Small intestine (tissue), 16 donors: Measurements from ENCODE around the gene UBXN6. TPM values are rescaled to one million over a fixed set of nuclear protein-coding genes. Genes with fewer than 3 reads are reported as not detected.

Source experiments
- DNase-seq, 2 donors: peaks; one replicate each; pipeline versions ENCODE4 v3.0.0 to v3.0.0-alpha.2; 2013
- FAIRE-seq: peaks from 2 replicates; lab custom pipeline; 2012; peaks lifted over from hg19 to GRCh38; lab: Jason Lieb, UNC
- H3K27ac ChIP-seq, 3 donors: one replicate each; pipeline ENCODE4 v1.5.1; 2013; ENCODE audit warnings: low read length in 2 of 3, mild to moderate bottlenecking in 2 of 3, control low read depth in 1 of 3, inconsistent platforms in 1 of 3, low read depth in 1 of 3, moderate library complexity in 1 of 3
- H3K27me3 ChIP-seq, 3 donors: one replicate each; pipeline ENCODE4 v1.6.1; 2013; ENCODE audit warnings: low read length in 3 of 3, inconsistent platforms in 1 of 3; ENCODE audit not compliant: control insufficient read depth in 3 of 3, insufficient read depth in 3 of 3
- H3K36me3 ChIP-seq, 3 donors: one replicate each; pipeline ENCODE4 v1.6.1; 2013; ENCODE audit warnings: low read length in 3 of 3, inconsistent platforms in 1 of 3, low read depth in 1 of 3, mild to moderate bottlenecking in 1 of 3, moderate library complexity in 1 of 3; ENCODE audit not compliant: control insufficient read depth in 3 of 3, insufficient read depth in 2 of 3
- H3K4me1 ChIP-seq, 3 donors: one replicate each; pipeline ENCODE4 v1.6.1; 2013; ENCODE audit warnings: low read length in 2 of 3, inconsistent platforms in 1 of 3, low read depth in 1 of 3, mild to moderate bottlenecking in 1 of 3, moderate library complexity in 1 of 3; ENCODE audit not compliant: control insufficient read depth in 3 of 3, insufficient read depth in 2 of 3
- H3K4me3 ChIP-seq, 3 donors: one replicate each; pipeline ENCODE4 v1.5.1; 2013; ENCODE audit warnings: low read length in 3 of 3, control low read depth in 1 of 3, inconsistent platforms in 1 of 3, low read depth in 1 of 3, mild to moderate bottlenecking in 1 of 3, moderate library complexity in 1 of 3
- H3K9me3 ChIP-seq, 2 donors: one replicate each; pipeline ENCODE4 v1.6.1; 2013; ENCODE audit warnings: low read depth in 1 of 2, low read length in 1 of 2; ENCODE audit not compliant: control insufficient read depth in 2 of 2, insufficient read depth in 1 of 2
- WGBS, 3 donors: extraction: QIAGEN DNeasy Blood & Tissue Kit; methylation state at CpG; one replicate each; pipeline ENCODE4 v1.1.7; 2013; 5-methylcytosine and 5-hydroxymethylcytosine counted together
- long read RNA-seq, 10 donors: transcript quantifications; one replicate each; lab custom pipeline, GENCODE V29; 2026
- polyA plus RNA-seq, 4 donors: library from polyadenylated mRNA; stranded (reverse) in 3 of 4; unstranded in 1 of 4; fragments of 200-250 nt in 3 of 4; fragments of 120-200 nt in 1 of 4; gene quantifications; one replicate each; pipeline versions ENCODE4 v1.2.1 to v1.2.3, GENCODE V29; 2013
- donor health status: healthy with polysubstance abuse.
- donor health status: control.
- donor health status: control.
- donor health status: Bipolar disorder and iron deficiency.
- donor health status: healthy.

The UBXN6 gene
- polyA plus RNA-seq = 100 to 1,000 TPM in 3 of 4 donors, 10 to 100 TPM in 1; 82.7 to 194 (median 133) TPM
- long read RNA-seq, donor 1 = 0 reads
- long read RNA-seq, donor 2, full-length matches to known transcripts = 13 of 13 reads
- long read RNA-seq, donor 2, partial matches to known transcripts = 0 of 13 reads
- long read RNA-seq, donor 2, other reads (novel, unspliced or antisense) = 0 of 13 reads
- long read RNA-seq, donor 3, full-length matches to known transcripts = 30 of 52 reads
- long read RNA-seq, donor 3, partial matches to known transcripts = 22 of 52 reads
- long read RNA-seq, donor 3, other reads (novel, unspliced or antisense) = 0 of 52 reads
- long read RNA-seq, donor 4 = 0 reads
- long read RNA-seq, donor 5, full-length matches to known transcripts = 14 of 14 reads
- long read RNA-seq, donor 5, partial matches to known transcripts = 0 of 14 reads
- long read RNA-seq, donor 5, other reads (novel, unspliced or antisense) = 0 of 14 reads
- long read RNA-seq, donor 6, full-length matches to known transcripts = 39 of 39 reads
- long read RNA-seq, donor 6, partial matches to known transcripts = 0 of 39 reads
- long read RNA-seq, donor 6, other reads (novel, unspliced or antisense) = 0 of 39 reads
- long read RNA-seq, donor 7, full-length matches to known transcripts = 92 of 110 reads
- long read RNA-seq, donor 7, partial matches to known transcripts = 18 of 110 reads
- long read RNA-seq, donor 7, other reads (novel, unspliced or antisense) = 0 of 110 reads
- long read RNA-seq, donor 8, full-length matches to known transcripts = 7 of 7 reads
- long read RNA-seq, donor 8, partial matches to known transcripts = 0 of 7 reads
- long read RNA-seq, donor 8, other reads (novel, unspliced or antisense) = 0 of 7 reads
- long read RNA-seq, donor 9, full-length matches to known transcripts = 7 of 7 reads
- long read RNA-seq, donor 9, partial matches to known transcripts = 0 of 7 reads
- long read RNA-seq, donor 9, other reads (novel, unspliced or antisense) = 0 of 7 reads
- long read RNA-seq, donor 10, full-length matches to known transcripts = 44 of 51 reads
- long read RNA-seq, donor 10, partial matches to known transcripts = 7 of 51 reads
- long read RNA-seq, donor 10, other reads (novel, unspliced or antisense) = 0 of 51 reads

GRCh38 chr19:4457654-4458395 is at the start of gene UBXN6:
Gene UBXN6, minus strand, starts transcription at chr19:4457794. Its CDS starts 97 bp downstream, at chr19:4457697.
- Histone ChIP-seq H3K4me3 (peak within 1 kb of the TSS; percentile 73 to 87 (median 84)), H3K9me3 (no peaks in the 10 kb centered on the region), H3K4me1 (peaks cover 0 to 10% (median 4%) of the 10 kb centered on the region in 3 donors), H3K27me3 (no peaks in the 10 kb centered on the region), H3K36me3 (peaks cover 5 to 30% (median 9%) of the 10 kb centered on the region in 3 donors), H3K27ac (peak within 1 kb of the TSS; percentile 55 to 92 (median 72))
- FAIRE-seq (no peak), DNase-seq (peak; percentile 98)
- 8 to 13% (median 11%) methylated on average over 49 to 52 of the region's 52 CpGs for WGBS, 3 donors

- FAIRE-seq = no peak
- Histone ChIP-seq H3K9me3 (no peaks in the 10 kb centered on the region), H3K4me1 (no peaks in the 10 kb centered on the region), H3K27ac (no peak overlapping the region), H3K4me3 (no peak overlapping the region), H3K27me3 (no peaks in the 10 kb centered on the region), H3K36me3 (peaks cover 0 to 43% (median 0%) of the 10 kb centered on the region in 3 donors)
- no peak for DNase-seq
- WGBS, 3 donors = 85 to 87% (median 86%) methylated on average over 12 of the region's 12 CpGs
Observed at GRCh38 chr19:4507150-4507452, 49.5 kb upstream of the UBXN6 start.

GRCh38 chr19:4506449-4507149 is 49.0 kb upstream of the UBXN6 start:
- Histone ChIP-seq H3K36me3 (peaks cover 0 to 48% (median 3%) of the 10 kb centered on the region in 3 donors), H3K4me1 (no peaks in the 10 kb centered on the region), H3K27me3 (no peaks in the 10 kb centered on the region), H3K4me3 (no peak overlapping the region), H3K9me3 (no peaks in the 10 kb centered on the region), H3K27ac (no peak overlapping the region)
- FAIRE-seq = no peak
- DNase-seq = no peak
- WGBS, 3 donors = 85 to 87% (median 85%) methylated on average over 17 of the region's 17 CpGs

- 94 to 95% (median 94%) methylated on average over 34 of the region's 34 CpGs for WGBS, 3 donors
- no peak overlapping the region for H3K27ac ChIP-seq
- H3K27me3 ChIP-seq = no peaks in the 10 kb centered on the region
- no peak for FAIRE-seq
- H3K9me3 ChIP-seq = no peaks in the 10 kb centered on the region
- H3K4me1 ChIP-seq = no peaks in the 10 kb centered on the region
- H3K4me3 ChIP-seq = no peak overlapping the region
- H3K36me3 ChIP-seq = peaks cover 2 to 56% (median 4%) of the 10 kb centered on the region in 3 donors
- DNase-seq = no peak
Observed at GRCh38 chr19:4505570-4506448, 48.2 kb upstream of the UBXN6 start.

GRCh38 chr19:4504891-4505569 is 47.4 kb upstream of the UBXN6 start:
- no peak for DNase-seq
- FAIRE-seq = no peak
- Histone ChIP-seq H3K27me3 (no peaks in the 10 kb centered on the region), H3K4me3 (no peak overlapping the region), H3K36me3 (peaks cover 2 to 63% (median 4%) of the 10 kb centered on the region in 3 donors), H3K9me3 (no peaks in the 10 kb centered on the region), H3K4me1 (no peaks in the 10 kb centered on the region), H3K27ac (no peak overlapping the region)
- WGBS, 3 donors = 76 to 90% (median 81%) methylated on average over 14 to 15 of the region's 15 CpGs

GRCh38 chr19:4504297-4504701 is 46.7 kb upstream of the UBXN6 start:
- Histone ChIP-seq H3K4me1 (no peaks in the 10 kb centered on the region), H3K27ac (no peak overlapping the region), H3K4me3 (no peak overlapping the region), H3K36me3 (peaks cover 4 to 71% (median 7%) of the 10 kb centered on the region in 3 donors), H3K9me3 (no peaks in the 10 kb centered on the region), H3K27me3 (no peaks in the 10 kb centered on the region)
- FAIRE-seq (no peak), DNase-seq (no peak)
- 86 to 91% (median 91%) methylated on average over 20 to 23 of the region's 23 CpGs for WGBS, 3 donors
